WTC11 (cell line): ENCODE data around the gene ALKBH2. TPM values are rescaled to one million over a fixed set of nuclear protein-coding genes. Genes with fewer than 3 reads are reported as not detected.

Experiments used
- ATAC-seq: fragments of 200-7000 bp; cut with Tn5 transposase; 2 replicates; pipeline ENCODE4 v1.10.0; 2021; ENCODE audit warnings: mild to moderate bottlenecking, moderate library complexity
- CTCF ChIA-PET: fragments of 300-600 bp; sonication (Branson Sonifier 250); formaldehyde crosslinking; loops from one replicate; lab custom pipeline; 2021; ENCODE audit warnings: antibody characterized with exemption; lab: Charles Lee
- POLR2A ChIA-PET: fragments of 350-600 bp; sonication (Branson Sonifier 250); formaldehyde crosslinking; loops from one replicate; lab custom pipeline; 2021; ENCODE audit warnings: antibody characterized with exemption; lab: Charles Lee
- DNase-seq: peaks from one replicate; pipeline ENCODE4 v3.0.0; 2021; ENCODE audit warnings: low spot score
- H3K27ac Mint-ChIP-seq: 2 replicates; pipeline ENCODE4 v1.8.0; 2021; ENCODE audit warnings: mixed read lengths
- H3K27me3 Mint-ChIP-seq: 2 replicates; pipeline ENCODE4 v1.8.0; 2021; ENCODE audit warnings: low read depth, mild to moderate bottlenecking, moderate library complexity, mixed read lengths
- H3K36me3 Mint-ChIP-seq: 2 replicates; pipeline ENCODE4 v1.8.0; 2021; ENCODE audit warnings: mixed read lengths
- H3K4me1 Mint-ChIP-seq: 2 replicates; pipeline ENCODE4 v1.8.0; 2022; ENCODE audit warnings: mixed read lengths
- H3K4me3 Mint-ChIP-seq: 2 replicates; pipeline ENCODE4 v1.8.0; 2021; ENCODE audit warnings: mild to moderate bottlenecking, moderate library complexity, mixed read lengths
- H3K9me3 Mint-ChIP-seq: 2 replicates; pipeline ENCODE4 v1.8.0; 2021; ENCODE audit warnings: mixed read lengths
- ATF1 ChIP-seq: sonication (generic); formaldehyde crosslinking; IDR thresholded peaks from 2 replicates; pipeline ENCODE4 v1.8.1; 2023; ENCODE audit warnings: mild to moderate bottlenecking, moderate library complexity, missing genetic modification reagents
- CDX4 ChIP-seq: fragments of 250-450 bp; sonication (Bioruptor Pico); IDR thresholded peaks from 2 replicates; pipeline ENCODE4 v1.9.0; 2021; ENCODE audit warnings: moderate library complexity, mild to moderate bottlenecking, inconsistent platforms, borderline replicate concordance
- E2F4 ChIP-seq: sonication (generic); formaldehyde crosslinking; IDR thresholded peaks from 2 replicates; pipeline ENCODE4 v1.8.1; 2022; ENCODE audit warnings: low read depth, mild to moderate bottlenecking, moderate library complexity, missing genetic modification reagents, borderline replicate concordance
- E2F5 ChIP-seq: sonication (generic); formaldehyde crosslinking; IDR thresholded peaks from 2 replicates; pipeline ENCODE4 v1.8.1; 2022; ENCODE audit warnings: mild to moderate bottlenecking, moderate library complexity, missing genetic modification reagents
- ETV6 ChIP-seq: sonication (generic); formaldehyde crosslinking; IDR thresholded peaks from 2 replicates; pipeline ENCODE4 v1.8.1; 2022; ENCODE audit warnings: mild to moderate bottlenecking, missing genetic modification reagents
- GTF2I ChIP-seq: fragments of 250-450 bp; sonication (Bioruptor Pico); conservative IDR thresholded peaks from 2 replicates; pipeline ENCODE4 v1.4.0; 2021; ENCODE audit warnings: mild to moderate bottlenecking
- HMGA2 ChIP-seq: fragments of 250-450 bp; sonication (Bioruptor Pico); IDR thresholded peaks from 2 replicates; pipeline ENCODE4 v1.4.0; 2021; ENCODE audit warnings: mild to moderate bottlenecking, moderate library complexity
- KAT7 ChIP-seq: sonication (generic); formaldehyde crosslinking; IDR thresholded peaks from 2 replicates; pipeline ENCODE4 v1.8.1; 2023; ENCODE audit warnings: missing genetic modification reagents, mild to moderate bottlenecking, borderline replicate concordance
- MLX ChIP-seq: sonication (generic); formaldehyde crosslinking; IDR thresholded peaks from 2 replicates; pipeline ENCODE4 v1.8.1; 2023; ENCODE audit warnings: mild to moderate bottlenecking, missing genetic modification reagents, moderate library complexity
- NFE2L1 ChIP-seq: sonication (generic); formaldehyde crosslinking; IDR thresholded peaks from 2 replicates; pipeline ENCODE4 v1.8.1; 2023; ENCODE audit warnings: missing genetic modification reagents
- OVOL2 ChIP-seq: fragments of 250-450 bp; sonication (Bioruptor Pico); IDR thresholded peaks from 2 replicates; pipeline ENCODE4 v1.9.0; 2021; ENCODE audit warnings: mild to moderate bottlenecking, borderline replicate concordance
- SMAD4 ChIP-seq: sonication (generic); formaldehyde crosslinking; IDR thresholded peaks from 2 replicates; pipeline ENCODE4 v1.8.0; 2022; ENCODE audit warnings: mild to moderate bottlenecking, missing genetic modification reagents
- SOX15 ChIP-seq: fragments of 250-450 bp; sonication (Bioruptor Pico); IDR thresholded peaks from 2 replicates; pipeline ENCODE4 v1.9.0; 2021; ENCODE audit warnings: mild to moderate bottlenecking
- STAT6 ChIP-seq: sonication (generic); formaldehyde crosslinking; conservative IDR thresholded peaks from 2 replicates; pipeline ENCODE4 v1.8.1; 2023; ENCODE audit warnings: mild to moderate bottlenecking, low read depth, missing genetic modification reagents, moderate library complexity
- ZBTB21 ChIP-seq: sonication (generic); formaldehyde crosslinking; IDR thresholded peaks from 2 replicates; pipeline ENCODE4 v1.8.1; 2023; ENCODE audit warnings: mild to moderate bottlenecking, missing genetic modification reagents, borderline replicate concordance
- ZNF281 ChIP-seq: sonication (generic); formaldehyde crosslinking; IDR thresholded peaks from 2 replicates; pipeline ENCODE4 v1.8.0; 2023; ENCODE audit warnings: mild to moderate bottlenecking, missing genetic modification reagents
- ZNF512 ChIP-seq: sonication (generic); formaldehyde crosslinking; IDR thresholded peaks from 2 replicates; pipeline ENCODE4 v1.8.1; 2022; ENCODE audit warnings: missing genetic modification reagents, borderline replicate concordance
- total RNA-seq: library from RNA; stranded (reverse); gene quantifications from 3 replicates; pipeline ENCODE4 v1.2.3, GENCODE V29; 2021

Gene ALKBH2
- total RNA-seq, 1 experiment from 2014 or later = 15.2 TPM

GRCh38 chr12:109069307-109070271, 23.7 kb downstream of the ALKBH2 start (continued):
- TF ChIP-seq STAT6 = no peak
- no peak for TF ChIP-seq ZNF281 (CRISPR knock-in tag)

- no peak overlapping the region for H3K27ac Mint-ChIP-seq
- peaks cover 15% of the 10 kb centered on the region for H3K4me1 Mint-ChIP-seq
- H3K4me3 Mint-ChIP-seq = no peak overlapping the region
- no peak for ATAC-seq
- no peaks in the 10 kb centered on the region for H3K27me3 Mint-ChIP-seq
- DNase-seq = no peak
- ChIA-PET CTCF (no interaction called here), POLR2A (no interaction called here)
- H3K36me3 Mint-ChIP-seq = no peaks in the 10 kb centered on the region
- H3K9me3 Mint-ChIP-seq = no peaks in the 10 kb centered on the region
- no peak for TF ChIP-seq ATF1 (CRISPR knock-in tag)
- TF ChIP-seq HMGA2 = no peak
- TF ChIP-seq NFE2L1 (CRISPR knock-in tag) = no peak
- TF ChIP-seq MLX = no peak
- no peak for TF ChIP-seq SMAD4 (CRISPR knock-in tag)
- TF ChIP-seq OVOL2 (CRISPR knock-in tag) = no peak
- no peak for TF ChIP-seq GTF2I (CRISPR knock-in tag)
- no peak for TF ChIP-seq ETV6
These were observed 27.4 kb downstream of the ALKBH2 start for GRCh38 chr12:109065853-109066193.

GRCh38 chr12:109065154-109065852, 28.0 kb downstream of the ALKBH2 start:
- H3K9me3 Mint-ChIP-seq = no peaks in the 10 kb centered on the region
- H3K36me3 Mint-ChIP-seq = no peaks in the 10 kb centered on the region
- CTCF ChIA-PET = no interaction called here
- peaks cover 13% of the 10 kb centered on the region for H3K4me1 Mint-ChIP-seq
- POLR2A ChIA-PET = no interaction called here
- ATAC-seq (no peak), DNase-seq (no peak)
- H3K27ac Mint-ChIP-seq = no peak overlapping the region
- H3K27me3 Mint-ChIP-seq = no peaks in the 10 kb centered on the region
- H3K4me3 Mint-ChIP-seq = no peak overlapping the region
- TF ChIP-seq SMAD4 (CRISPR knock-in tag) = no peak
- TF ChIP-seq STAT6 = no peak
- no peak for TF ChIP-seq E2F4 (CRISPR knock-in tag)
- TF ChIP-seq ZNF512 (CRISPR knock-in tag) = no peak
- no peak for TF ChIP-seq E2F5 (CRISPR knock-in tag)
- TF ChIP-seq ZBTB21 (CRISPR knock-in tag) = no peak
- no peak for TF ChIP-seq SOX15 (CRISPR knock-in tag)
- TF ChIP-seq KAT7 (CRISPR knock-in tag) = no peak
- TF ChIP-seq OVOL2 (CRISPR knock-in tag) = no peak
- TF ChIP-seq CDX4 = no peak
